Common myeloid progenitor, CD34-positive (primary cell): ENCODE results near the gene MYO18B.

Source experiments
- CTCF ChIA-PET: fragments of 350-600 bp; sonication (Branson Sonifier 250); formaldehyde crosslinking; loops from one replicate; lab custom pipeline; 2021; ENCODE audit warnings: antibody characterized with exemption; lab: Charles Lee
- POLR2A ChIA-PET: fragments of 350-600 bp; sonication (Branson Sonifier 250); formaldehyde crosslinking; loops from one replicate; lab custom pipeline; 2021; ENCODE audit warnings: antibody characterized with exemption; lab: Charles Lee
- DNase-seq, 3 donors: peaks; one replicate each; pipeline versions ENCODE4 v3.0.0 to v3.0.0-alpha.2; 2013
- H3K27ac ChIP-seq, 2 experiments: 1 replicate in 1 of 2; 2 replicates in 1 of 2; pipeline ENCODE4 v1.7.0; 2013; ENCODE audit warnings: inconsistent platforms in 2 of 2, low read length in 2 of 2, mild to moderate bottlenecking in 2 of 2, low read depth in 1 of 2, moderate library complexity in 1 of 2; ENCODE audit not compliant: severe bottlenecking in 2 of 2, insufficient read depth in 1 of 2, poor library complexity in 1 of 2
- H3K27me3 ChIP-seq, 5 experiments: replicated peaks in 2 of 5; 1 replicate in 3 of 5; 2 replicates in 2 of 5; pipeline versions ENCODE4 v1.6.1 to v1.7.0; 2013; ENCODE audit warnings: low read length in 4 of 5, mild to moderate bottlenecking in 2 of 5, moderate library complexity in 2 of 5, inconsistent platforms in 1 of 5; ENCODE audit not compliant: insufficient read depth in 5 of 5, control insufficient read depth in 4 of 5
- H3K36me3 ChIP-seq, 4 experiments: 1 replicate in 2 of 4; 2 replicates in 2 of 4; pipeline versions ENCODE4 v1.6.1 to v1.7.0; 2013; ENCODE audit warnings: low read length in 3 of 4, control low read depth in 1 of 4, mild to moderate bottlenecking in 1 of 4; ENCODE audit not compliant: control insufficient read depth in 4 of 4, insufficient read depth in 4 of 4
- H3K4me1 ChIP-seq, 4 experiments: 1 replicate in 3 of 4; 2 replicates in 1 of 4; pipeline versions ENCODE4 v1.6.1 to v1.7.1; 2013; ENCODE audit warnings: low read length in 3 of 4, mild to moderate bottlenecking in 3 of 4, control low read depth in 1 of 4, inconsistent platforms in 1 of 4, moderate library complexity in 1 of 4; ENCODE audit not compliant: control insufficient read depth in 4 of 4, insufficient read depth in 4 of 4; ENCODE audit errors: control extremely low read depth in 1 of 4
- H3K4me3 ChIP-seq, 7 experiments: 1 replicate in 4 of 7; 2 replicates in 3 of 7; pipeline versions ENCODE4 v1.5.1 to v1.7.0; 2013; ENCODE audit warnings: mild to moderate bottlenecking in 7 of 7, low read length in 6 of 7, moderate library complexity in 6 of 7, inconsistent platforms in 2 of 7, low read depth in 2 of 7, control low read depth in 1 of 7; ENCODE audit not compliant: insufficient read depth in 4 of 7, control insufficient read depth in 1 of 7; ENCODE audit errors: extremely low read depth in 1 of 7
- H3K9me3 ChIP-seq, 5 experiments: 1 replicate in 4 of 5; 2 replicates in 1 of 5; pipeline versions ENCODE4 v1.6.1 to v1.7.1; 2013; ENCODE audit warnings: low read length in 4 of 5, mild to moderate bottlenecking in 2 of 5, inconsistent platforms in 1 of 5, low read depth in 1 of 5, moderate library complexity in 1 of 5; ENCODE audit not compliant: control insufficient read depth in 4 of 5, insufficient read depth in 2 of 5; ENCODE audit errors: control extremely low read depth in 1 of 5
- WGBS: methylation state at CpG from one replicate; pipeline ENCODE4 v1.1.5; 2013; ENCODE audit not compliant: insufficient coverage; 5-methylcytosine and 5-hydroxymethylcytosine counted together

MYO18B gene

DNA sequence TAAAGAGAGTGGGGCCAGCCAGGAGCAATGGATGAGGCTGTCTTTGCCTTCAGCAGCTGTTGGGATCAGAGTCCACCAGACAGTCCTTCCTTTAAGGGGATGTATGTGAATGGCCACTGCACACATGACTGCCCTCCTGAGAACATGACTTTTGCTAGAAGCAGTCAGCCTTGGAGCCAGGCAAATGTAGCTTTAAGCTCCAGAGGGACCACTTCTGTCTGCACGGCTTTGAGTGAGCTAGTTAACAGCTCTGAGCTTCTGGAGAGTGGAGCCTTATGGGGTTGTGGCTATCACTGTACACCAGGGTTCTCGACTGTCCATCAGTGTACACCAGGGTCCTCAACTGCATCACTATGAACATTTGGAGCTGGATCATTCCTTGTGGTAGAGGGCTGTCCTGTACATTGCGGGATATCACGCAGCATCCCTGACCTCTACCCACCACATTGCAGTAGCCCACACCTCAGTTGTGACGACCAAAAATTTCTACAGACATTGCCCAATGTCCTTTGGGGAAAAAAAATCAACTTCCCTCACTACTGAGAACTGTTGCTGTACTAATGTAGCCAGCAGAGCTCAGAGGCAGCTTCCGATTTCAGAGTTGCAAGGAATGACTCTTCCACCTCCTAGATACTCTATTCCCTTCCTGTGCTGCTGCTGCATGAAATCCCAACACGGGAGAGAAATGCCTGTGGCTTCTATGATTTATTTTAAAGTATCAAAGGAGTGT lies 169.4 kb downstream of the MYO18B start:
- Histone ChIP-seq H3K9me3 (peaks cover 0 to 2% (median 0%) of the 10 kb centered on the region in 5 experiments), H3K27me3 (peaks cover 0 to 44% (median 11%) of the 10 kb centered on the region in 5 experiments), H3K4me3 (no peak overlapping the region), H3K4me1 (no peaks in the 10 kb centered on the region), H3K36me3 (no peaks in the 10 kb centered on the region), H3K27ac (no peak overlapping the region)
- POLR2A ChIA-PET = no interaction called here
- WGBS = 90% methylated on average over 4 of the region's 7 CpGs
- CTCF ChIA-PET = no interaction called here
- no peak for DNase-seq

GRCh38 chr22:25919452-25919851 lies 177.5 kb downstream of the MYO18B start:
- CTCF ChIA-PET = no interaction called here
- no peak for DNase-seq
- H3K36me3 ChIP-seq = no peaks in the 10 kb centered on the region
- POLR2A ChIA-PET = no interaction called here
- peaks cover 0 to 30% (median 10%) of the 10 kb centered on the region in 5 experiments for H3K27me3 ChIP-seq
- H3K4me3 ChIP-seq = no peak overlapping the region
- H3K27ac ChIP-seq = no peak overlapping the region
- no peaks in the 10 kb centered on the region for H3K4me1 ChIP-seq
- 60% methylated on average over 2 of the region's 4 CpGs for WGBS
- H3K9me3 ChIP-seq = peaks cover 0 to 2% (median 0%) of the 10 kb centered on the region in 5 experiments

- Histone ChIP-seq H3K27ac (no peak overlapping the region), H3K9me3 (peaks cover 0 to 4% (median 0%) of the 10 kb centered on the region in 5 experiments), H3K27me3 (peaks cover 0 to 30% (median 3%) of the 10 kb centered on the region in 5 experiments), H3K36me3 (no peaks in the 10 kb centered on the region), H3K4me3 (no peak overlapping the region), H3K4me1 (no peaks in the 10 kb centered on the region)
- ChIA-PET CTCF (no interaction called here), POLR2A (no interaction called here)
- whole genome bisulfite sequencing = 100% methylated on average over 9 of the region's 10 CpGs
- DNase-seq = no peak
Observed at GRCh38 chr22:25922141-25922540, 180.2 kb downstream of the MYO18B start.

DNA sequence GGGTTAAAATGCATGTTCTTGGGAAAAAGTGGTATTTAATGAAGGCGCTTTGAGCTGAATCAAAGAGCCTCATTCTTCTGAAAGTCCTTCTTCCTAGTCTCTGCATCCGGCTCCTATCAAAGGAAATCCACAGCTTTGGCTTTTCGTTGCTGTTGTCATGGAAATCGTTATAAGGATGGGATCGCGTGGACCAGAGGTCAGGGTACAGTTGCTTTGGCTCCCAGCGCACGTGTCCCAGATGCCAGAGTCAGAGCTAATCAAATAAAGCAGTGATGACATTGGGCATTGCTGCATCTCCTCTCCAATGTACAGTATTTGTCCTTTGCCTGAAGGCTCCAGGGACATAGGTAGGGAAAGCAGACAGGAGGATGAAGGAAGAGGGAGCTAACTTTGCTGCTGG lies 181.9 kb downstream of the MYO18B start:
- 59% methylated on average over 7 of the region's 8 CpGs for WGBS
- CTCF ChIA-PET = no interaction called here
- POLR2A ChIA-PET = no interaction called here
- H3K27ac ChIP-seq = no peak overlapping the region
- peaks cover 0 to 42% (median 4%) of the 10 kb centered on the region in 5 experiments for H3K27me3 ChIP-seq
- H3K4me3 ChIP-seq = no peak overlapping the region
- H3K4me1 ChIP-seq = no peaks in the 10 kb centered on the region
- no peaks in the 10 kb centered on the region for H3K36me3 ChIP-seq
- no peak for DNase-seq
- peaks cover 0 to 9% (median 0%) of the 10 kb centered on the region in 5 experiments for H3K9me3 ChIP-seq

GRCh38 chr22:25928038-25928437 lies 186.1 kb downstream of the MYO18B start:
- Histone ChIP-seq H3K27me3 (peaks cover 1 to 43% (median 4%) of the 10 kb centered on the region in 5 experiments), H3K4me1 (no peaks in the 10 kb centered on the region), H3K4me3 (no peak overlapping the region), H3K9me3 (peaks cover 0 to 9% (median 2%) of the 10 kb centered on the region in 5 experiments), H3K36me3 (no peaks in the 10 kb centered on the region), H3K27ac (no peak overlapping the region)
- DNase-seq = no peak
- CTCF ChIA-PET = no interaction called here
- WGBS = 79% methylated on average over 2 of the region's 3 CpGs
- POLR2A ChIA-PET = no interaction called here

DNA sequence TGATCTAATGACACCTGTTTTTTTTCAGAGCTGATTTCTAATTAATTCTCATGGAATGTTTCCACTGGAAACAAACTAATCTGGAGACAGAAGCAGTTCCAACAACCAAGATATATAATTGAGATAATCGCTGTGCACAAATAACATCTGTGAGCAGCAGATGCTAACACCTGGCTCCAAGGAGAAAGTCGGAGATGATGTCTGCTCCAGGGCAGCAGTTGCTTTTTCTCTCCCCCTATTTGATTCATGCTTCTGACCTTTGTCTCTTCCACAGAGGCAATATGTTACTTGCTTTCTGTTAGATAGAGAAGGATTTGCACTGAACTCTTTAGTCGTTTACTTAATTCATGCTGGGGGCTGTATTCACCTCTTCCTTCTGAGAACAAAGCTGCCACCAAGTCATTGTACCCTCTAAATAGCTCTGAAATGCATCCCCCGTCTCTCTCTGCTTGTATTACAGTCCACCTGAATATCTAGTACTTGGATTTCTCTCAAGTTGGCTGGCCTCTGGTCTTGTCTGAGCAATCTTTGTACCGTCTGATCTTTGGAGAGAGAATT lies 187.4 kb downstream of the MYO18B start:
- POLR2A ChIA-PET = no interaction called here
- H3K9me3 ChIP-seq = peaks cover 0 to 13% (median 4%) of the 10 kb centered on the region in 5 experiments

DNA sequence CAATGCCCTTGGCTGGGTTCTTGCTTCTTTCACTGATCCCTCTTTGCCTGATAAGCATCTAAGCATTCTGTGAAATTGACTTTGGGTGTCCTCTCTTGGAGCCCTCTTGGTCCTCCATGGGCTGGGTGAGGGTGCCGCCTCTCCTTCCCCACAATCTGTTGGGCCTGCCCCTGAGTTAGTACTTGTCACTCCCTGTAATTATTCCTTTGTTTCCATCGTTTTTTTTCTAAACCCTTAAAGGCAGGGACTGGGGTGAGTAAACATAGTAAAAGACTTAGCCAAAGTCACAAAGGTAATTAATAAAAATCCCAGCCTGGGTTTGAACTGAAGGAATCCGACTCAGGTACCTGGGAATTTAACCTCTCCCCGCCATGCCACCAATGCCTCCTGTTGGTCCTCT lies 188.1 kb downstream of the MYO18B start:
- Histone ChIP-seq H3K4me1 (no peaks in the 10 kb centered on the region), H3K27me3 (peaks cover 0 to 49% (median 5%) of the 10 kb centered on the region in 5 experiments), H3K36me3 (no peaks in the 10 kb centered on the region), H3K9me3 (peaks cover 0 to 14% (median 4%) of the 10 kb centered on the region in 5 experiments), H3K4me3 (no peak overlapping the region), H3K27ac (no peak overlapping the region)
- DNase-seq = no peak
- POLR2A ChIA-PET = no interaction called here
- WGBS = 97% methylated on average over 3 of the region's 4 CpGs
- CTCF ChIA-PET = no interaction called here

More for the DNA sequence above, 187.4 kb downstream of the MYO18B start:
- no peak for DNase-seq
- H3K36me3 ChIP-seq = no peaks in the 10 kb centered on the region
- CTCF ChIA-PET = no interaction called here
- no peak overlapping the region for H3K27ac ChIP-seq
- H3K27me3 ChIP-seq = peaks cover 0 to 42% (median 3%) of the 10 kb centered on the region in 5 experiments
- no peak overlapping the region for H3K4me3 ChIP-seq
- no peaks in the 10 kb centered on the region for H3K4me1 ChIP-seq
- WGBS = 78% methylated on average over 4 of the region's 5 CpGs
